Activated CD8-positive, alpha-beta memory T cell treated with anti-CD3 and anti-CD28 coated beads, Interleukin-2, amount 50 U/mL, for 4 hours (primary cell): ENCODE results near the gene SYNDIG1.

ENCODE experiments used
- DNase-seq: peaks from one replicate; pipeline ENCODE4 v3.0.0-alpha.2; 2020

The SYNDIG1 gene

DNA sequence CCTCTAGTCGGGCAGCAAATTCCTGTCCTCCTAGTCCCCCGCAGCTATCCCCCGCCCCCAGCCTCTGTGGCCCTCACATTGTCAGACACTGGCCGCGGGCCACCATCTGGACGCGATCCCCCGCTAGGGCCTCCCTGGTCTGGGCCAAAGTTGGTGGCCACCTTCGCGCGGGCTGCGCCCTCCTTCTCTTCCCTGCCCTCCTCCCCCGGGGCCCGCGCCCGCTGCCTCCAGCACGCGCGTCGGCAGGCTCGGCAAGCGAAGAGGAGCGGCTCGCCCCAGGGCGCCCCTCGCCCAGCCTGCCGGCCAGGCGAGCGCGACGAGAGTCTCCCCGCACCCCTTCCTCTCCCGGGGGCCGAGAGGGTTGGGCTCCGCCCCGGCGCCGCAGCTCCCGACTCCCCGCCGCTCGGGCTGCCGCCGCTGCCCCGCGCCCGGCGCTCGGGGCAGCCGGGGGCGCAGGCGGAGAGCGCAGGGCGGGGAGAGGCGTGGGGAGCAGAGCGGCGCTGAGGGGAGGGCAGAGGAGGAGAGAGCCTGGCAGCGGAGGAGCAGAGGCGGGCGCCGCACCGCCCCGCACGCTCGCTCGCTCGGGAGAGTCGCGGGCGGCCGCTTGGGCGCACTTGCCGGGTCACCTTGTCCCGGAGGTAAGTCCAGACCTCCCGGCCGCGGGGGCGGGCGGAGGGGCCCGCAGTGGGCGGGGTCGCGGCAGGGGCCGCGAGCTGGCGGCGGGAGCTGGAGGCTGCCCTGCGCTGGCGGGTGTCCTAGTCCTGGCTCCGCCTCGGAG, at the start of gene SYNDIG1:
Gene SYNDIG1 (plus strand): TSS at position 514 of the 778 bp plus-strand sequence. CDS start 73,469 bp downstream, outside the sequence.
- no peak for DNase-seq

DNA sequence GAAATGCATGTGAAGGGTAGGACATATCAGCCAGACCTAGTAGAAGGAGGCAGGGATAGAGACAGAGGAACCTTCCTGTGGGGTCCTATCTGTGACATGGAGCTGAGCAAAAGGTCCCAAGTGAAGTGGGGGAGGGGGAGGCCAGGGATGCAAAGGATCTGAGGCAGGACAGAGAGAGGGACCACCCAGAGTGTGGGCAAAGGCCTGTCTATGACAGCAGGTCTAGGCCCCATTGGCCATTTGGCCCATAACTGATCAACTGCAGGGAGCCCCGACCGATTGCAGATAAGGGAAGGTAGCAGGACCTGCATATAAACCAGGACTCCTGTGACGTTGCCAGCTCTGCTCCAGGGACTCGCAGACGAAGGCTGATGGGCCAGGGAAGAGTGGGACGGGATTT, 49.6 kb upstream of the SYNDIG1 start:
- DNase-seq, result no peak

DNA sequence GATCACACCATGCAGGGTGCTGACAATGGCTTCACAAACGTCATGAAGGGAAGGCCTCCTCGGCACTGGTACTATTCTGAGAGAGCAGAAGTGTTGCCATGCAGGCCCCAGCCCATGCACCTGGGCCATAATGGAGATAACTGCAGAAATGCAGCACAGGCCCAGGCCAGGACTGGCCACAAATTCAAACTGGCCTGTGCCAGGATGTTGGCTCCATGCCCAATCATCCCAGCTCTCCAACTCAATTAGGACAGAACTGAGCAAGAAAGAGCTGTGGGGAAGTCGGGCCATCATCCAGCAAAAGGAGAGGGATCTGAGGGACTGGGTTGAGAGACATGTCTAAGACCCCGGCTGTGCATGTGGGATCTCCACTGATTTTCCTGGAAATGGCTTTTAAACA, 48.9 kb upstream of the SYNDIG1 start:
- no peak for DNase-seq

DNA sequence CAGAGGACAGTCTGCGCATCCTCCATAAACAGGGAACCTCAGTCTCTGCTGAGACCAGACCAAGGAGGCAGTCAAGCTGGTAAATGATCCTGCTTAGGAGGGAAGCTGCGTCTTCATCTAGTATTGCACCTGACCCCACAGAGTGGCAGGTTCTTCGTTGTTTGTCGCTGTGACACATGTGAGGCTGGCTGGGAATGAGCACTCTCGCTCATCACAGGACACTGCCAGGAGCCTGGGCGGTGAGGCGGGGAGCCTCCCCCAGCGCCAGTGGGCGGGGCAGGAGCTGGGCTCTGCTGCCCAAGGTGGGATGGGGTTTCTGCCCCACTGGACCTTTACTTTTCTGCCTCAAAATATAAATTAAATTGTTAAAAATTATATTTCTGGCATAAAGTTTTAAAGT, 48.4 kb upstream of the SYNDIG1 start:
- DNase-seq, result no peak

DNA sequence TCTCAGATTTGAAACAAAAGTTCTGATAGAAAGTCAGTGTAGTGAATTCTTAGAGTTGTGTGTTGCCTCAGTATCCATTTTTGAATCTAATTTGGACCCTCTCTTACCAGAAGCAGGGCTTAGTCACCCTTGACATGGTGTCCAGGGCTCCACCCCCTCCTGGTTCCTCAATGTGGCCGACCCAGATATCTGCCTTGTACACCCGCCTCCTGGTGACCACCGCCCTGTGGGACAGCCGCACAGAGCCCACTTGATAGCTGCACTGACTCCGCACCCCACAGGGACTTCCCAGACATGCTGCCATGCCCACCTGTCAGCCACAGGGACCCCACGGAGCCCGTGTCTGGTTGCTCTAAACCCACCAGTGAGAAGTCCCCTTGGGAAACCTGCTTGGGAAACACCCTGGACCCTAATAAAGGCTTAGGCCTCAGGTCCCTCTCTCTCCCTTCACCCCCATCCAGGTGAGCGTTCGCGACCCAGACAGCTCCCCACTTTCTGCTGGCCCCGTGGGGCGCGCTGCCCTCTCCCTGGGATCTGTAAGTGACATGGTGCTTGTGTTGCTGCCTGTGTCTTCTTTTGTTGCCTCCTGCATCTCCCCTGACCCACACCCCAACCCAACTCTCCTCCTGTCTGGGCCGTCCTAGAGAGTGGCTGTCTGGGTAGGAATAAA, 47.2 kb upstream of the SYNDIG1 start:
- no peak for DNase-seq

DNA sequence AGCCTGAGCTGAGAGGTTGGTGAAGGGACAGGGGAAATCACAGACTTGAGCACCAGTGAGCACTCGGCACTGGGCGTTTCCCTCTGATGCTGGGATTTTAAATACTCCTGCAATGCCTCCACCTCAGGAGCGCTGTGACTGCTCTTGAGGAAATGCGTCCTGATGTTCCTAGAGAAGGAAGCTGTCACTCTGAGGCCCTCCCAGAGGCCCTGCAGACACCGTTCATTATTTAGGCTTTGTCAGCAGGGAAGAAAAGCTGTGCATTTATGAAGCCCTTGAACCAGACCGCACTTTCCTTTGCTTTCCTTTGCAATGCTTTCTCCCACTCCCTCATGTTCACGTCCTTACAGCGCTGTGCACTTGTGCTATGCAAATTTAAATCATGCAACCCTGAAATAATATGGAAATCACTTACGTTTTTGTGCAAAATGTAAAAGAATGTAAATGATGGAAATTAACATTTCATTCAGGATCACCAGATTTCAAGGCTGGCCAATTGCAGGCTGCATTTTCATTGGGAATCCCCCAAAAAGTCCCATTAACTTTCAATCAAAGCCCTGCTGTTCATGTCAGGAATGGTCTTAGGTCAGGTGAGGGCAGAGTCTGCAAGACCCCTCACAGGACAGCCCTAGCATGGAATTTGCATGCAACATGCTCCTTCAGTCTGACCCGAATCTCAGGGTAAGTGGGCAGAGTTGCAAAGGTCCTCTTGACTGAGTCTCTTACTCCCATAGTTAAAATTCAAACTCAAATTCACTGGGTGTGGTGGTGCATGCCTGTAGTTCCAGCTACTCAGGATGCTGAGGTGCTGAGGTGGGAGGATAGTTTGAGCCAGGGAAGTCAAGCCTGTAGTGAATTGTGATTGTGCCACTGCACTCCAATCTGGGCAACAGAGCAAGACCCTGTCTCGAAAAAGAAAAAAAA, 45.8 kb upstream of the SYNDIG1 start:
- no peak for DNase-seq

DNA sequence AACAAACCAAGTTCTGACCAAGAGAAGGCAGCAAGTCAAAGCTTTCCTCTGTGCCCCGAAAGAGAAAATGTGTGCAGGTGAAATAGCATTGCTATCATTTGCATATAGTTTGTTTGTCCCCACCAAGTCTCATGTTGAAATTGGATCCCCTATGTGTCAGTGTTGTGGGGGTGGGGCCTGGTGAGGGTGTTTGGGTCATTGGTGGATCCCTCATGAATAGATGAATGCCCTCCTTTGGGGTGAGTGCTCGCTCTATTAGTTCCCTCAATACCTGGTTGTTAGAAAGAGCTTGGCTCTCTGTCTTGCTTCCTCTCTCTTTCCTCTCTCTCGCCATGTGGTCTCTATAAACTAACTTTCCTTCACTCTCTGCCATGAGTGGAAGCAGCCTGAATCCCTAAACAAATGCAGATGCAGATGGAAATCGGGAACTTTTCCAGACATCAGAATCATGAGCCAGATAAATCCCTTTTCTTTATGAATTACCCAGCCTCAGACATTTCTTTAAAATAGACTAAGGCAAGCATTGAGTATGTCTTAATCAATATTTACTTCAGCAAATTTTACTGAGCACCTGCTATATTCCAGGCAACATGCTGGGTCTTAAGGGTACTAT, 43.8 kb upstream of the SYNDIG1 start:
- no peak for DNase-seq

DNA sequence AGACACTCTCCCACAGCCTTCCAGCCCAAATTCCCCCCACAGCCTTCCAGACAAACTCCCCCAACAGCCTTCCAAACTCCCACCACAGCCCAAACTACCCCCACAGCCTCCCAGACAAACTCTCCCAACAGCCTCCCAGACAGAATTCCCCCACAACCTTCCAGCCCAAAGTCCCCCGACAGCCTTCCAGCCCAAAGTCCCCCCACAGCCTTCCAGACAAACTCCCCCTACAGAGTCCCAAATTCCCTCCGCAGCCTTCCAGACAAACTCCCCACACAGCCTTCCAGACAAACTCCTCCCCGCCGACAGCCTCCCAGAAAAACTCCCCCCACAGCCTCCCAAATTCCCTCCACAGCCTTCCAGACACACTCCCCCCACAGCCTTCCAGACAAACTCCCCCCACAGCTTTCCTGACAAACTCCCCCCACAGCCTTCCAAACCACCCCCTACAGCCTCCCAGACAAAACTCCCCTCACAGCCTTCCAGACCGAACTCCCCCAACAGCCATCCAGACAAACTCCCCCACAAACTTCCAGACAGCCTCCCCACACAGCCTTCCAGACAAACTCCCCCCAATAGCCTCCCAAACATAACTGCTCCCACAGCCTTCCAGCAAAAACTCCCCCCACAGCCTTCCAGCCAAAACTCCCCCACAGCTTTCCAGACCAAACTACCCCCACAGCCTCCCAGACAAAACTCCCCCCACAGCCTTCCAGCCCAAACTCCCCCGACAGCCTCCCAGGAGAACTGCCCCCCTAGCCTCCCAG, 38.0 kb upstream of the SYNDIG1 start:
- no peak for DNase-seq

DNA sequence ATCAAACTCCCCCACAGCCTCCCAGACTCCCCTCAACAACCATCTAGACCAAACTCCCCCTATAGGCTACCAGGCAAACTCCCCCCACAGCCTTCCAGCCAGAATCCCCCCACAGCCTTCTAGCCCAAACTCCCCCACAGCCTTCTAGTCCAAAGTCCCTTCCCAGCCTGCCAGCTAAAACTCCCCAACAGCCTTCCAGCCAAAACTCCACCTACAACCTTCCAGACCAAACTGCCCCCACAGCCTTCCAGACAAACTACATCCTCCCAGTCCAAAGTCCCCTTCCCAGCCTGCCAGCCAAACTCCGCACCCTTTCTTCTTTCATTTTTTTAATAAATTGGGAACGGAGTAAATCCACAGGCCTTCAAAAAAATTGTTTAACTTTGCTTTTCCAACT, 37.4 kb upstream of the SYNDIG1 start:
- no peak for DNase-seq

DNA sequence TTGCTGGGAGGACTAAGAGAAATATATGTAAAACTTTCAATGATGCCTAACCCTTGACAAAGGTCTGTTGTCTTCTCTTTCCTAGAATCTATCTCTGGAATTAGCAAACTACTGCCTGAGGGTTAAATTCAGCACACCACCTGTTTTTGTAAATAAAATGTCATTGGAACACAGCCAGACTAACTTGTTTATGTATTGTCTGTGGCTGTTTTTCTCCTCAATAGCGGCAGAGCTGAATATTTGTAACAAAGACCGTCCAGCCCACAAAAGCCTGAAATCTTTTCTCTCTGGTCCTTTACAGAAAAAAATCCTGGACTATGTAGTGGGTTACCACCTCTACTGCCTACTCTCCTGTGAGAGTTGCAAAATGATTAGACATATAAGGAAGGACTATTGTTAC, 33.3 kb upstream of the SYNDIG1 start:
- DNase-seq, result no peak

DNA sequence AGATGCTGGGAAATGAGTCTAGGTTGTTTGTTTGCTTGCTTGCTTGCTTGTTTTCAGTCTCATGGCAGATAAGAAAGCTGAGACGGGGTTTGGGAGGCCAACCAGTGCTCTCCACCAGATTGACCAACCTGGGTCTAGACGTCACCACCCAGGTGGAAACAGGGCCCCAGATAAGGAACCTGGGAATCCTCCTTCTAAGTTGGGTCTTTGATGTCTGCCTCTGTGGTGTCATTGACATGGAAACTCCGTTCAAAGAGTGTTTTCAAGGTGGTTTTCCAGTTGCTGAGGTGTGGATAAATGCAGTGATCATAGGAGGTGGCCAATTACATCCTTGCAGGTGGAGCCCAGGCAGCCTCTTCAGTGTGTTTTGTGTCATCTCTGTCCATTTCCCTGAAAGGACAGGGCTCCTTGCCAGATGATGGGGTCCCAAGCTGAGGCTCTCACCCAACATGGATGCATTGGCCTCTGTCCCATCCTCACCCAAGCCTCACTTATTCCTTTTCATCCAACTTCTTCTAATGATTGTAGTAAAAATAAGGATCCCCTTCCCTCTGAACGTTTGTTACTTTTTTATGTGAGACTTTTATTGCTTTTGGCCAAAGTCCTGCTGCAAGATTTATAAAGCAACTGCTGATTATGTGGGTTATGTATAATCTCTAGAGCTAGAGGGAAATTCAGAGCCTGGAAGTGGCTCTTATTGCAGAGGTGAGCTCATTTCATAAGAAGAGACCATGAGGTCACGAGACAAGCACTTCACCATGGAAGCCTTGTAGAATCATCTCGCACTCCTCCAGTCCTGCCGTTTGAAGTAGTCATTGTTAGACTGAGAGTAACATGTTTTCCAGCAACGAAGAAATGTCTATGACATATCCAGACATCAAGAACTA, 32.0 kb upstream of the SYNDIG1 start:
- no peak for DNase-seq

DNA sequence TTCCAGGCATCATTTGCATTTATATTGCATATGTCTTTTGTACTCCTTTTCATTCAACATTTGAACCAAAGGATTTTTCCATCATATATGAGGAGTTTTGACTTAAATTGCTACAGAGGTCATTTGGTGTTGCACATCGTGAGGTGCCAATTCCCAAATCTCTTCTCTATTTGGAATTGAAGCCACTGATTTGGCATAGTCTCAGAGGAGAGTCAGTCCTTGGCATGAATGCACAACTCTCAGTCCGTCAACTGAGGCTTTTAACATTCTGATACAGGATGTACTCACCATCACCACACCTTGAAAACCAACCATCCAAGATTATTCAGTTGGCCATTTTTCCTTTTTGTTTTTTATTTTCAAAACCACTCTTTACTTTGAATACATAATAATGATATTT, 31.1 kb upstream of the SYNDIG1 start:
- no peak for DNase-seq

DNA sequence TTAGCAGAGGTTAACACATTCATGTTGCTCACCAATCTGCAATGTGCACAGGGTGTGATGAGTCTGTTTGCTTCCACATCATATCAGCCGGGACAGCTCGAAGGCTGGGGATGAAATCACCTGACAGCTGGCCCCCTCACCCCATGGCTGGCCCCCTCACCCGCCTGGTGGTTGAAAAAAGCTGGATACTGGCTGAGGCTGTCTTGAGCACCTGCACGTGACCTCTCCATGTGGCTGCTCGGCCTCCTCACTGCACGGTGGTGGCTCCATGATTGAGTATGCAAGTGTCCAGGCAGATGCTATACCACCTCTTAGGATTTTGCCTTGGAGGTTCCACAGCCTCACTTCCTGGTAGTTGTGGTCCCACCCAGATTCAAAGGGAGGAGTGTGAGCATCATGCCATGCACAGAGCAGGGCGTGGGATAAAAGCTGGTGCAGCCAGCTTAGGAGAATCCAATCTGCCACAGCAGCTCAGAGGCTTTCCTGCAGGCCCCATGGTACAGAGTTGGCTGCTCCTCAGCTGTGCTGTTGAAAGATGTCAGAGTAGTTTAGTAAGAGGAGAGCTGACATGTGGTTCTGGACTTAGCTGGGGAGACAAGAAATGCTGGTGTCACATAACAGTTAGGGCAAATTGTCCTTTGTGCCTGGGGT, 29.6 kb upstream of the SYNDIG1 start:
- DNase-seq, result no peak

DNA sequence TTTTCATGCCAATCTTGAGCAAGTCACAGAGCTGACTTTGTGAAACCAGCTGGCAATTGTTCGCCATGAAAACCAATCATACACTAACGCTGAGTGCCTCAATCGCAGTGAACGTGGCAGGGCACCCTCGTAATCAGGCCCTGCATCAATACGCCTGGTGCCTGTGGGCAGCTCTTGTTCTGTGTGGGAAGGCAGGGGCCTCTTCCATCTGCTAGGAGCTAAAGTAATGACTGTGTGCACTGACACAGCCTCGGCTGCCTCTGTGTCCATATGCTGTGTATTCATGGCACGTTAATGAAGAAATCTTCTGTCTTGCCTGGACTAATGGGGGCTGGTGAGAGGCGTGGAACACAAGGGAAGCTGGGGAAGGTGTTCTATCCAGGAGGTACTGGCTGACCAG, 27.8 kb upstream of the SYNDIG1 start:
- DNase-seq, result no peak

DNA sequence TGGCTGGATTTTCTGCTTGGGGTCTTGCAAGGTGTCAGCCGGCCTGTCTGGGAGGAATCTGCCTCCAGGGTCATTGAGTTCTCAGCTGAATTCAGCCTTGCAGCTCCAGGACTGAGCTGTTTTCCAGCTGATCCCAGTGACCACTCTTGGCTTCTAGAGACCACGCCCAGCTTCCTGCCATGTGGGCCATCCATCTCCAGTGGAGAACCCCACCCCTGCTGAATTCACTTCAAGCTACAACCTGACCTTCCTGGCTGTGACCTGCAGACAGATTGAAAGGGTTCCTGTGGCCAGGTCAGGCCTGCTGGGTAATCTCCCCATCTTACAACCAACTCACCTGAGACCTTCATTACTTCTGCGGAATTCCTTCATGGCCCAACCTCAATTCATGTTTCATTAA, 26.5 kb upstream of the SYNDIG1 start:
- DNase-seq, result no peak

DNA sequence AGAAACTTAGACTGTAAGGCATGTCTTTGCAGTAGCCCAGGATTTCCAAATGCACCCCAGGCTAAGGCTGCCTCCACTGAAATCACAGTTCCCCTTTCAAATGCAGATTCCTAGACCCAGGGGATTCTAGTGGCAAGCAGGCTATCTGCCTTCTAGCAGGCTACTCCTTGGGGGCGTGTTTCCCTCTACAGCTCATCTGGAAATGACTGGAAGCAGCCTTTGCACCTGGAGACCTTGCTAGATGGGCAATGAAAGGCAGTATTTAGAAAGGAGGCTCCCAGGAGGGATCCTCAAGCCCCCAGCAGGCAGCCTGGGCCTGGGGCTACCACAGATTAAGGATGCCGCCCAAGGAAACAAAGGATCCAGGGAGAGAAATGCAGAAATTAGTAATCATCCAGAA, 26.0 kb upstream of the SYNDIG1 start:
- DNase-seq, result no peak

DNA sequence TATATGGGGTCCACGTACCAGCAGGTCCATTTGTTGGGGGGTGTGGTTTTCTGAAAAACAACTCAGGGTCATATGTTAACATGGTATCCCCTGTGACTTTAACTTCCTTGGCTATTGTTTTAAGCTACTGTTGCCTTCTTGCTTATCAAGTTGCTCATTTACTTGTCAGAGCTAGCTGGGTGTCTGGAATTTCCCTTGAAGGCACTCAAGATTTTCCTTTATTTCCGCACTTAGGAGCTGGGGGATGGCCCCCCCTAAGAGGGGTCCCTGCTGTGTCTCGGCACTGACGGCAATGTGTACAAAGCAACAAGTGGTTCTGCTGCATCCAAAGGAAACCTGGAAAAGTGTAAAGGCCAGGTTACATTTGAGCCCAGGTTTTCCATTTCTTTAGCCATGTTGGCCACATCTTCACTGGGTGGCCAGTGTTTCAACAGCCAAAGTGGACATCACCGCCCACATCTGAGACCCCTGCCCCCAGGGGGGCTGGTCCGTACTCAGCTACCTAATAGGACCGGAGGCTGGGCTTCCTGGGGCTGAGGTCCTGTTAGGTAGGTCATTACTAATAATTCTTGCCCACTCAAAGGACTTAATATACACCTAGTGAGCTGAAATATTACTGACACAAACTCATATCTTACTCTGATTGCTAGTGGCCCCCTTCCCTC, 24.8 kb upstream of the SYNDIG1 start:
- DNase-seq, result no peak

DNA sequence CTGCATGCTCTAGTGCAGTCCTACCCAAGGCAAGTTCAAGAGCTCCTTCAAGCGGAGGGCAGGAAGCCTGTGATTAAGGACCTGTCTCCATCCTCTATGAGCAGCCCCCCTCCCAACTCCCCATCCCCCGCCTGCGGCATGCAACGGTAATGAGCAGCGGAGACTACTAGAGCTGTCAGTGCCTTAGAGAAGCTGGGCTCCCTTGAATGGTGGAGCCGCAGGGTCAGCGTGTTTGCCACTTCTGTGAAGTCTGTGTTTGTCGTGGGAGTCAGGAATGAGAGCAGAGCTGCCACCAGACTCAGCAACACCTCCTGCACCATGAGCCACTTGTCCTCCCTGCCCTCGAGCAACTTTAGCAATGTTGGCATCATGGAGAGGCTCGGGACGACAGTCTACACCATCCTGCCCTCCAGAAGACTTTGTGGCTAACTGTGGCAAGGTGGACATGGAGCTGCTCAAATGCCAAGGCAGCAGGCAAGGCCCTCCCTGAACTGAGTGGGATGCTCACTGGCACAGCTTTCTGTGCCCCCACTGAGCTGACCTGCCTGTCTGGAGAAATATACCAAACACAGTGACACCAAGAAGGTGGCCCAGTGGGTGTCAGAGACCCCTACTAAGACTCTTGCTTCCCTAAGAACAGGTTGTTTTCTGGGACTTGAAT, 23.8 kb upstream of the SYNDIG1 start:
- no peak for DNase-seq

DNA sequence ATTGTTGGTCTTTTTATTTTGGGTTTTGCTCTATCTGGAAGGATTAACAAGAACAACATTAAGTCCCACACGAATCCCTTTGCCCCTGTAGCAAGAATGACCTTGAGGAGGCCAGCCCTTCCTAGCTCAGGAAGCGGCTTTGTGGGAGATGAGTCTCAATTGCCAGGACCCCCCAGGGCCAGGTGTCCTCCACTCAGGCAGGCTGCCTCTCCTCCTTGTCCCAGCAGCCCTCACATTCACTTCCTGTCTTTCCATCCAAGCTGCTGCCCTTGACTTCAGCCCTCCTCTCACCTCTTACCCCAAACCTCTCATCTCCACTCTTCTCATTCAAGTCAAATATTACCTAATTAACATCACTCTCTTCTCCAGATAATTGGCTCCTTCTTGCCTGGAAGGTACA, 22.6 kb upstream of the SYNDIG1 start:
- no peak for DNase-seq

DNA sequence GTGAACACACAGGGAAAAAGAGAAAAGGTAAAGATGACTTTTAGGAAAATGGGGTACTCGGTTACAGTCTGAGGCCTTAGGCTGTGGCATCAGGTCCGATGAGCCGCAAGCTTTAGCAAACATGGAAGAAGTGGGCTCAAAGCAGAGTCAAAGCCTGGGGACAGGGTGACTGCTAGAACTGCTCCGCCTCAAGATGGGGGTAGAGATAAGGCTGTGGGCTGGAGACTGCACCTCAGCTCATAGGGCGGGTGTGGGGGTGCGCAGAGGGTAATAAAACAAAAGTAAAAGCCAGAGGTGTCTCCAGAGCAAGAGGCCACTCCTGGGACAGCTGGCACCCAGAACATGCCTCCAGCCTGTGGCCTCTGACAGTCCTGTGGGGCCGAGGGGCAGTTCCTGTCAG, 21.3 kb upstream of the SYNDIG1 start:
- DNase-seq, result no peak
